Measurements from ENCODE around the gene TGFBI.

Gene TGFBI

GRCh38 chr5:136047858-136048257 lies 19.1 kb downstream of the TGFBI start:
- no peak for DNase-seq (ENCODE audit: low spot score)

DNA sequence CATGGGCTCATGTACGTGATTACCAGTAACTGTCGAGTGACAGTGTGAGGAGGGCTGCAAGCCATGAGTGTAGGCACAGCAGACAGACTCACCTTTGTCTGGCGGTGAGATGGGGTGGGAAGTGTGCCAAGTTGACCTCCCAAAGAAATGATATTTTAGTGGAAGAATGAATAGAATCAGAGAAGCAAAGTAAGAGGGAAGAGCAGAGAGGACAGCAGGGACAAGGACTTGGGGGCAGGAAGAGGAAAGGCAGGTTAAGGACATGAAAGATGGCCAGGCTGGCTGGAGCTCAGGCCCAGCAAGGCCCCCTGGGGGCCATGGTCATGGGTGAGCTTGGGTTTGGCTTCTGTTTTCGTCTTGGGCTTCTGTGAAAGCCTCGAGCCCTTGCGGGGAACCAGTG lies 20.2 kb downstream of the TGFBI start:
- DNase-seq (ENCODE audit: low spot score): no peak

GRCh38 chr5:136051486-136052220 lies 22.9 kb downstream of the TGFBI start:
- no peak for DNase-seq (ENCODE audit: low spot score)

DNA sequence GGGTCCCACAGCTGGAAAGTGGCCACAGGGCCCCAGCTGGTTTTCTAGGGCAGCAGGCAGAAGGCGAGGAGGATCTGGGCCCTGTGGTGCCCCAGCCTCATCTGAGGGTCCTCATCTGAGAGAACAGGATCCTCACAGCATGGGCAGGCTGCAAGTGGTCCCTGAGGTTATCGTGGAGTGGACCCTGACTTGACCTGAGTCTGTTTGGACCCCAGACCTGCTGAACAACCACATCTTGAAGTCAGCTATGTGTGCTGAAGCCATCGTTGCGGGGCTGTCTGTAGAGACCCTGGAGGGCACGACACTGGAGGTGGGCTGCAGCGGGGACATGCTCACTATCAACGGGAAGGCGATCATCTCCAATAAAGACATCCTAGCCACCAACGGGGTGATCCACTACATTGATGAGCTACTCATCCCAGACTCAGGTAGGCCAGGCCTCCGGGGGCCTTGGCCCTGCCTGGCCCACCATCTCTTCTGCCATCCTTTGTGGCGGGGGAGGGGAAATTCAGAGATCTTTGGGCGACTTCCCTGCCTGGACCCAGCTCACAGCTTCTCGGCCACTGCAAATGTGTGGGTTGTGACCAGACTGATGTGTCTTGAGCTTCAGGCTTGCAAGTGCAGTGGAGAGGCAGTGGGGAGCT lies 24.0 kb downstream of the TGFBI start:
- no peak for DNase-seq (ENCODE audit: low spot score)

DNA sequence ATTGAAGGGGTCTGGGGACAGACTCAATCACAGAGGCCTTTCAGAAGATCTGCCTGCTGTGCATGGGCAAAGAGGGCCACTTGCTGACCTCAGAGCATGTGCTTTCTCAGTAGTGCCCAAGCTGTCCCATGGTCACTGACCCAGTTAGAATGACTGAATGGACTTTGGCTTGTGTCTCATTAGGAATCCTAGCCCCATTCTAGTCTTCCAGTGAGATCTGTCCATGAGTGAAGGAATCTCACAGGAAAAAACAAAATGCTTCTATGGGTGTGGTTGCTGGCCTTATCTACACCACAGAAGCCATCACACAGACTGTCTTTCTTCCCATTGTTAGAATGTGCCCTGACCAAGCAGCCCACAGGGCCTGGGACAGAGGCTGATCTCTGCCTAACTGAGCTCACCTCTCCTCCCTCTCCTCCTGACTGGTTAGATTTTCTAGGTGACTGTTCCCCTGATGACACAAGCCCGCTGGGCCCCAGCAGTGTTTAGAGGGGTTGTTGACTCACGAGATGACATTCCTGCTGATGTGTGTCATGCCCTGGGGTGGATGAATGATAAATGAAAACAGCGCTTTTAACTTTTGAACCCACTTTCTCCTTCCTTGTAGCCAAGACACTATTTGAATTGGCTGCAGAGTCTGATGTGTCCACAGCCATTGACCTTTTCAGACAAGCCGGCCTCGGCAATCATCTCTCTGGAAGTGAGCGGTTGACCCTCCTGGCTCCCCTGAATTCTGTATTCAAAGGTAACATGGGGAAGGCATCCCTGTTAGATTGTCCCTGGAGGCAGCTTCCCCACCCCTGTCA lies 24.8 kb downstream of the TGFBI start:
- peak; percentile 92 for DNase-seq (ENCODE audit: low spot score)

DNA sequence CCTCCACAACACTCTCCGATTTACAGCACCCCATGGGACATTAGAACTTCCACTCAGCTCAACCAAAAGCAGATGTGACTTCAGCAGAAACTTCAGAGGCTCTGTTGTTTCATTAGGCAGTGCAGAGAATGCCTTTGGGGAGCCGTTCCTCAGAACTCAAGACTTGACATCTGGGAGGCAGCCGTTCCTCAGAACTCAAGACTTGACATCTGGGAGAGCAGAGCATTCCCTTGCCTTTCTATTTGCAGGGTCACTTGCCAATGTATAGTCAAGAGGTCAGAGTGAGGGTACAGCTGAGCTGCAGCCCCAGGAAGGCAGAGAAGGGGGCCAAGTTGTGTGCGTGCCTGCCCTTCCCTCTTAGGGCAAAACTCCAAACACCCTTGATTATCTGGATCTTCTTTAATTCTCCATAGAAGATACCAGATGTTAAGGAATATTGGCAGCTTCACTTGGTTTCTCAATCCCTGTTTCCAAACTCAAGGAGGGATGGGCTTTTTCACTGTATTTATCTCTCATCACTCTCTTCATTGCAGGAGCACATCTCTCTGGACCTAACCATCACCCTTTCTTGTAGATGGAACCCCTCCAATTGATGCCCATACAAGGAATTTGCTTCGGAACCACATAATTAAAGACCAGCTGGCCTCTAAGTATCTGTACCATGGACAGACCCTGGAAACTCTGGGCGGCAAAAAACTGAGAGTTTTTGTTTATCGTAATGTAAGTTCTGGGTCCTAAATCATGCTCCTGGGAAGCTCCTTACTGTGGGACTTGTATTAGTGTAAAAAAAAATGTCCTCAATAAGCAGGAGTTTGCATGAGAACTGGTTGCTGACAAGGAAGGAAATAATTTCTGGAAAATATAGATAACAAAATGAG lies 25.6 kb downstream of the TGFBI start:
- no peak for DNase-seq (ENCODE audit: low spot score)

GRCh38 chr5:136055612-136056309 lies 27.0 kb downstream of the TGFBI start:
- no peak for DNase-seq (ENCODE audit: low spot score)

DNA sequence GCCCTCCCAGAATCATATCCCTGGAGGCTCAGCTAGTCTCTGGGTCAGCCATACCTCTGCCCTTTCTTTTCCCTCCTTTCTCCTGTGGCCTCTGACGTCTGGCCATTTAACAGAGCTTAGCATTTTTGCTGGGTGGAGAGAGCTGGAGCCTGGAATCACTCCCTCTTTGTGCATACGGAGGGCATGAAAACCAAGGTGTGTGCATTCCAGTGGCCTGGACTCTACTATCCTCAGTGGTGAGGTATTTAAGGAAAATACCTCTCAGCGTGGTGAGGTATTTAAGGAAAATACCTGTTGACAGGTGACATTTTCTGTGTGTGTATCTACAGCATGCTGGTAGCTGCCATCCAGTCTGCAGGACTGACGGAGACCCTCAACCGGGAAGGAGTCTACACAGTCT lies 27.5 kb downstream of the TGFBI start:
- no peak for DNase-seq (ENCODE audit: low spot score)

GRCh38 chr5:136056771-136057335 lies 28.1 kb downstream of the TGFBI start:
- DNase-seq (ENCODE audit: low spot score): no peak

DNA sequence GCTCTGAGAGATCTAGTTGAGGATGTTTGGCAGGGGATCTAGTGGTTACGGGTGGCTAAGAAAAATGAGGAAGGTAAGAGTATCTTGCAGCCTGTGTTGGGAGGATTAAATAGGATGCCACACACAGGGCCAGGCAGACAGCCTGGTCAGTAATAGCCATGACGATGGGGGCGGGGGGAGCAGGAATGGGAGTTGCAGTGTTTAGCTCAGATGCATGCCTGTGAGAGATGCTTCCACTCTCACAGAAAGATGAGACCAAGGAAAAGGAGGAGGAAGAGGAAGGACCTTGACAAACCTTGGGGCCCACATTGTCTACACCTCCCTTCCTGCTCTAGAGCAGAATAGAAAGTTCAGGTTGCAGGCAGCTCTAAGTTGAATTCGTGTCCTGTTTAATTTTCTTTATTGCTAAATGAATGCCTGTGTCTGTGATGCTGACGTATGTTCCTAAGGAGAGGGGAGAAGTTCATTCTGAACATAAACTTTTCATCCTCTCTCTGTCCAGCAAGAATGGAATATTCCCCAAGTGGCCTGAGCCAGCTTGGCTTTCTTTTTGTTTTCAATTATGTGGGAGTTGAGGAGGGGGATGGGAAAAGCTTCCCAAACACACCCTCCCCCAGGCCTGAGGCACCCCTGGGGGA lies 28.7 kb downstream of the TGFBI start:
- DNase-seq (ENCODE audit: low spot score): no peak

GRCh38 chr5:136058039-136058971 lies 29.5 kb downstream of the TGFBI start:
- peak; percentile 71 for DNase-seq (ENCODE audit: low spot score)

DNA sequence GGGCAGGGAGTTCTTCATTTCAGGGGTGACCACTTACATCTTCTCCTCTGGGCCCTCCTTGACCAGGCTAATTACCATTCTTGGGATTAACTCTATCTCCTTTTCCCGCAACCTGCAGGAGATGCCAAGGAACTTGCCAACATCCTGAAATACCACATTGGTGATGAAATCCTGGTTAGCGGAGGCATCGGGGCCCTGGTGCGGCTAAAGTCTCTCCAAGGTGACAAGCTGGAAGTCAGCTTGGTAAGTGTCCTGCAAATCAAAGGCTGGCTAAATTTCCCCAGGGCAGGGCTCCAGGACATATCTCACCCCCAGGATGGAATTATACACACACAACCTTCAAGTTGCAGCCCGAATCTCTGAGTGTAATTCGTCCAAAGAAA lies 30.2 kb downstream of the TGFBI start:
- DNase-seq (ENCODE audit: low spot score): no peak

DNA sequence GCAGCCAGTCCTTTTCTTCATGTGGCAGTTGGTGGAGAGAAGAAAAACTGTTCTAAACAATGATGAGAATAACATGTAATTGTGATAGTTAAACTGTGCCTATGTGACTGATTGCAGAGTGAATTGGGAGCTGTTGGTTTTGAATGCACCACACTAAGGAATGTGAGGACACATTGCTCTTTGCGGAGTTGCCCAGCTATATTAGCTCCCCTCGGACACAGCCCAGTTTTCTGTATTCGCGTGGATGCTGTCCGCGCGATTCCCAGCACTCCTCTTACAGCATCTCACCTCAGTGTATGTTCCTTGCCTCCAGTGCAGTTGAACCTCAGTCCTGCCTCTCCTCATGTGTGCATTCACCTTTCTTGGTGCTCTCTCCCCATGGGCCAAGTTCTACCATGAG lies 32.2 kb downstream of the TGFBI start:
- no peak for DNase-seq (ENCODE audit: low spot score)

- DNase-seq (ENCODE audit: low spot score): no peak
These were observed 33.0 kb downstream of the TGFBI start for GRCh38 chr5:136061630-136062365.

DNA sequence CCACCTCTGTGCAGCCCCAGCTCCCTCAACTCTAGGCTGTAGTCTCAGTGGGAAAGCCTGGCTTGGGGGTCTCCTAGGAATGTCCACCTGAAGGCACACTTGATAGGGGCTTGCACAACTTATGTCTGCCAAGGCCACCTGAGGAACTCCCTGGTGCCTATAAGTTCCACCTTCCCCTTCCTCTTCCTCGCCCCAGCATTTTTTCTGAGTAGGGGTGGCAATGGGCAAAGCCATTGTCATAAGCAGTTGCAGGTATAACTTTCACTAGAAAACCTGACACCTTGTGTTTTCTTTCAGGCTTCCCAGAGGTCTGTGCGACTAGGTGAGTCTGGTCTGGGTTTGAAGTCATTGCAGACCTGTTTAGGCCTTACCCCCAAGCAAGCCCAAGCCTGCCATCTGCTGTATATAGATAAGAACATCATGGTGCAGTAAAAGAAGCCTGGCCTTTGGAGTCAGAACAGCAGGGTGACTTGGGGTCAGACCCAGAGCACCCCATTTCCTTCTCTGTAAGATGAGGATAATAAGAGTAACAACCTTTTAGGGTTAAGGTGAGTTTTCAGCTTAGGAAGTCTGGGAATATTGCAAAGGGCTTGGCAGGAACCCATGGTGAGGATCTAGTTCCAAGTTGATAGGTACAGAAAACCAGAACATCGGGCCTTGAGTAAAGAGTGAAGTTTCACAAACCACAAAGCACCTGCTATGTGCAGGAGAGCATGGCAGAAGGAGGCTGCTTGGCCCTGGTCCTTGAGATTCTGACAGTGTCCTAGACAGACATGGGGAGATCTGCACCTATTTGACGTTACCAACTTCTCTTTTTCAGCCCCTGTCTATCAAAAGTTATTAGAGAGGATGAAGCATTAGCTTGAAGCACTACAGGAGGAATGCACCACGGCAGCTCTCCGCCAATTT lies 33.8 kb downstream of the TGFBI start:
- DNase-seq (ENCODE audit: low spot score): no peak

GRCh38 chr5:136063778-136064465 lies 35.1 kb downstream of the TGFBI start:
- DNase-seq (ENCODE audit: low spot score): no peak

DNA sequence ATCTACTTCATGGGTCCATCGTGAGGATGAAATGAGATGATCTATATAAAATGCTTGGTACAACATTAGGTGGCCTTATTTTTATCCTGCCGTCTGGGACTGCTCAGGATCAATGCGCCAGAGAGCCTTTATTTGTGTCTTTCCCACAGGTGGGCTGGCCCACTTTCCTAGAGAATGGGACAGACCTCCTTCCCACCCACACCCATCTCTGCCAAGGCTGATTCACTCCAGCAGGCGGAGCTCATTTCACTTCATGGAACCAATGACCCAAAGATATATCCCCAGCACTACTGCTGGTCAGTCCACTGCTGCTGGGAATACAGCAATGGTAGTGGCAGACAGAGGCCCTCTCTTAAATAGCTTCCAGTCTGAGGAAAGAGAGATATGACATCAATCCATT lies 35.7 kb downstream of the TGFBI start:
- DNase-seq (ENCODE audit: low spot score): no peak
